Ishikawa (cell line): ENCODE measurements around the gene PLXDC2.

Experiments
- CEBPB ChIP-seq: IDR thresholded peaks from 2 replicates; pipeline ENCODE4 v1.6.1; 2012
- CREB1 ChIP-seq: IDR thresholded peaks from 2 replicates; pipeline ENCODE4 v1.6.1; 2012; ENCODE audit warnings: low read depth
- EGR1 ChIP-seq: IDR thresholded peaks from 2 replicates; pipeline ENCODE4 v1.6.1; 2012
- EP300 ChIP-seq: IDR thresholded peaks from 2 replicates; pipeline ENCODE4 v1.6.1; 2012; ENCODE audit warnings: borderline replicate concordance
- FOXM1 ChIP-seq: IDR thresholded peaks from 2 replicates; pipeline ENCODE4 v1.6.1; 2012; ENCODE audit warnings: low read depth, borderline replicate concordance
- MAX ChIP-seq: IDR thresholded peaks from 2 replicates; pipeline ENCODE4 v1.6.1; 2012
- RAD21 ChIP-seq: IDR thresholded peaks from 2 replicates; pipeline ENCODE4 v1.6.1; 2012; ENCODE audit warnings: low read depth
- REST ChIP-seq: IDR thresholded peaks from 2 replicates; pipeline ENCODE4 v1.6.1; 2012; ENCODE audit warnings: low read depth, mild to moderate bottlenecking
- TAF1 ChIP-seq: IDR thresholded peaks from 2 replicates; pipeline ENCODE4 v1.6.1; 2012; ENCODE audit warnings: low read depth, mild to moderate bottlenecking
- TCF12 ChIP-seq: IDR thresholded peaks from 2 replicates; pipeline ENCODE4 v1.6.1; 2012; ENCODE audit warnings: low read depth
- TEAD4 ChIP-seq: IDR thresholded peaks from 2 replicates; pipeline ENCODE4 v1.6.1; 2012
- USF1 ChIP-seq: IDR thresholded peaks from 2 replicates; pipeline ENCODE4 v1.6.1; 2012
- YY1 ChIP-seq: IDR thresholded peaks from 2 replicates; pipeline ENCODE4 v1.6.1; 2012; ENCODE audit warnings: low read depth
- ZBTB7A ChIP-seq: IDR thresholded peaks from 2 replicates; pipeline ENCODE4 v1.6.1; 2012; ENCODE audit warnings: low read depth

The PLXDC2 gene

GRCh38 chr10:19947215-19947614 is 131.0 kb downstream of the PLXDC2 start:
- TF ChIP-seq FOXM1 (no peak), YY1 (no peak), TEAD4 (no peak), EGR1 (no peak), USF1 (no peak), ZBTB7A (no peak), TAF1 (no peak), RAD21 (no peak), TCF12 (no peak), MAX (no peak), REST (no peak)

- TF ChIP-seq CREB1 (no peak), TEAD4 (no peak), TCF12 (no peak), RAD21 (no peak), TAF1 (no peak), MAX (no peak), REST (no peak), CEBPB (no peak), EP300 (no peak), FOXM1 (no peak), EGR1 (no peak)
Observed at GRCh38 chr10:19947656-19948055, 131.4 kb downstream of the PLXDC2 start.

GRCh38 chr10:19952224-19953010 is 136.2 kb downstream of the PLXDC2 start:
- no peak for TF ChIP-seq TCF12
- no peak for TF ChIP-seq EGR1
- no peak for TF ChIP-seq CREB1

- TF ChIP-seq CREB1, result no peak
- no peak for TF ChIP-seq RAD21
- no peak for TF ChIP-seq TCF12
- TF ChIP-seq TEAD4, result no peak
- no peak for TF ChIP-seq MAX
- no peak for TF ChIP-seq ZBTB7A
- no peak for TF ChIP-seq USF1
- no peak for TF ChIP-seq REST
- TF ChIP-seq TAF1, result no peak
- no peak for TF ChIP-seq EGR1
- no peak for TF ChIP-seq YY1
Observed at GRCh38 chr10:19954601-19955000, 138.4 kb downstream of the PLXDC2 start.
